Gastrocnemius medialis (tissue), 4 donors: Measurements from ENCODE around the gene GCLM.

Experiments used
- CTCF ChIP-seq, 5 experiments: fragments of 450-650 bp in 3 of 5; fragments of 200-600 bp in 2 of 5; sonication (generic) in 2 of 5; IDR thresholded peaks in 4 of 5; conservative IDR thresholded peaks in 1 of 5; 1 replicate in 4 of 5; 2 replicates in 1 of 5; pipeline ENCODE4 v1.5.1; 2016 to 2019; ENCODE audit warnings: antibody characterized with exemption in 5 of 5, mild to moderate bottlenecking in 3 of 5, moderate library complexity in 3 of 5
- POLR2A ChIP-seq, 2 donors: fragments of 450-650 bp; IDR thresholded peaks; one replicate each; pipeline ENCODE4 v1.6.1; 2017; ENCODE audit warnings: antibody characterized with exemption in 2 of 2, mild to moderate bottlenecking in 2 of 2, moderate library complexity in 2 of 2

DNA sequence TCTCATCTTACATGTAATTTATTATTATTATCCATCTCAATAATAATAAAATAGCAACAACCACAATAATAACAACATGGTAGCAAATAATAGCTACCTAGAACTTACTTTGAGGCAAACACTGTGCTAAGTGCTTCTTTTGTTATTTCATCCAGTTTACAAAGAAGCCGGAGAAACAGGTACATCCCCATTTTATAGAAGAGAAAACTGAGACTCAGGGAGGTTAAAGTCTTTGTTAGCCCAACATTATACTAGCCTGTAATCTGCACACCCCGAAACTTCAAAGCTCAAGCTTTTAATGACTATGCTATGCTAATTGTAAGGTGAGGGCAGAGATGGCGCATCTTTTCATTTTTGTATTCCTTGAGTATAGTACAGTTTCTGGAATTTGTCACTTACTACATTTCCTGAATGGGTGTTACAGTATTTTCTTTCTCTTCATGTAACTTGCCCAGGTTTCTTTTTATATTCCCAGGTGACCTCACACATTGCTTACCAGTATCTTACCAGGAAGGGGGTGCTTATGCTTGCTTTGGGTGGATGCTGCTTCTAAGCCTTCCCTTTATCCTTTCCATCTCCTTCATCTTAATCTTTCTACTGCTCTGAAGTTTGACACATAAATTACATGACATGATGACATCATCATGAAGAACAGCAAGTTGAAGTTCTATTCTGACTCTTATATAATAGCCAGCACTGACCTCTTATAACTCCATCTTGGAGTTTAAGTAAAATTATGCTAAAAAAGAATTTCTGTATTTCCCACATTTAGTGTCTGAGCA is 8.3 kb downstream of the GCLM start:
- no peak for TF ChIP-seq POLR2A (IDR thresholded peaks at IDR 0.05)
- TF ChIP-seq CTCF (IDR thresholded peaks at IDR 0.05 in 4 of 5, conservative IDR thresholded peaks at IDR 0.05 in 1 of 5), result no peak
